H7 (cell line): ENCODE measurements around the gene CDCA5. TPM values are rescaled to one million over a fixed set of nuclear protein-coding genes. Genes with fewer than 3 reads are reported as not detected.

ENCODE experiments used
- DNase-seq: peaks from one replicate; pipeline ENCODE4 v3.0.0; 2012
- H3K27me3 ChIP-seq: 2 replicates; pipeline ENCODE4 v1.6.0; 2011; ENCODE audit warnings: mild to moderate bottlenecking, low read length; ENCODE audit not compliant: control insufficient read depth, insufficient read depth
- H3K36me3 ChIP-seq: replicated peaks from 2 replicates; pipeline ENCODE4 v1.5.1; 2011; ENCODE audit warnings: low read length; ENCODE audit not compliant: control insufficient read depth, insufficient read depth
- H3K4me3 ChIP-seq: 2 replicates; pipeline ENCODE4 v1.5.1; 2011; ENCODE audit warnings: low read depth, mild to moderate bottlenecking, control low read depth, low read length, moderate library complexity; ENCODE audit not compliant: insufficient read depth
- total RNA-seq: library from RNA; depleted of rRNA; stranded (reverse); fragments of >200 nt; shearing (Covaris generic); gene quantifications from 2 replicates; pipeline ENCODE4 v1.2.3, GENCODE V29; 2014; rRNA removed

CDCA5 gene
- total RNA-seq, 1 experiment from 2014 or later: 83.8 TPM

DNA sequence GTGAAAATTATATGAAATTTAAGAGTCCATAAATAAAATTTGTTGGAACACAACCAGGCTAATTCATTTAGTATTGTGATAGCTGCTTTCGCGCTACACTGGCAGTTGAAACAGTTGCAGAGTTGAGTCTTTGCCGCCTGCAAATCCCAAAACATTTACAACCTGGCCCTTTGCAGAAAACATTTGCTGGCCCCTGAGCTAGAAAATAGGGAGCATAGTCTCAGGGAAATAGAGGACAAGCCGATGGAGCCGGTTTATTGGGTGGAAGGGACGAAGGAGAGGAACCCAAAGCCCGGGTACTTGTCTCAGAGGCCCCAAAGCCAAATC, 43.4 kb downstream of the CDCA5 start:
- DNase-seq: no peak
- H3K27me3 ChIP-seq: no peaks in the 10 kb centered on the region
- peak overlapping the region; percentile 82 for H3K4me3 ChIP-seq
- peaks cover 7% of the 10 kb centered on the region for H3K36me3 ChIP-seq

DNA sequence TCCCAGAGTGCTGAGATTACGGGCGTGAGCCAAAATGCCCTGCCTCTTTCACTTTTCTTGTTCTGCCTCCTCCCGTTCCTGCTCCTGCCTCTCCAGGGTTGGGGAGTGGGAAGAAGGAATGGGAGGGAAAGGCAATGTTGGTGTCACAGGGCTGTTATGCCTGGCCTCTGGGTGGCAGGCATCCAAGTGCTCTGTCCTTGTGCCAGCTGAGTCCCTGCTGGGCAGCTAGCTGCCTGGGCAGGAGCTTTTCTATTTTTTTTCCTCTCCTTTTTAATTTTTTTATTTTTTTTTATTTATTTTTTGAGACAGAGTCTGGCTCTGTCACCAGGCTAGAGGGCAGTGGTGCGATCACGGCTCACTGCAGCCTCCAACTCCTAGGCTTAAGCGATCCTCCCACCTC, 46.9 kb downstream of the CDCA5 start:
- no peaks in the 10 kb centered on the region; the same call in 1 of the 2 replicates for H3K36me3 ChIP-seq
- H3K4me3 ChIP-seq: no peak overlapping the region
- H3K27me3 ChIP-seq: no peaks in the 10 kb centered on the region
- DNase-seq: no peak

DNA sequence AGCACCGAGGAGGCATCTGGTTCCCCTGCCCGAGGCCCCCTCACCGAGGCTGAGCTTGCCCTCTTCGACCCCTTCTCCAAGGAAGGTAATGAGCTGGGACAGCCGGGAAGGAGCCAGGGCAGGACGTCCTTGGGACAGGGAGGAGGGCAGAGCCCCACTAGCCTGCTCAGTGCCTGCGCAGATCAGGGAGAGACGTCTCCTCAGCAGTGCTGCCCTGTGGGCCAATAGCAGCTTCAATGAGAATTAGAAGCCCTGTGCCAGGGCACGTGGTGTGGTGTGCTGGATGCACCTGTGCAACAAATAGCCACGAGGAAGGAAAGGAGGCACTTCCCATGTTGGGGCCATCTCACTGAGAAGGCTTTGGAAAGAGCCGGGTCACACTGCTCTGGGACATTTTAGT, 48.3 kb downstream of the CDCA5 start:
- Histone ChIP-seq H3K27me3 (no peaks in the 10 kb centered on the region), H3K36me3 (no peaks in the 10 kb centered on the region; the same call in 1 of the 2 replicates), H3K4me3 (no peak overlapping the region)
- no peak for DNase-seq

DNA sequence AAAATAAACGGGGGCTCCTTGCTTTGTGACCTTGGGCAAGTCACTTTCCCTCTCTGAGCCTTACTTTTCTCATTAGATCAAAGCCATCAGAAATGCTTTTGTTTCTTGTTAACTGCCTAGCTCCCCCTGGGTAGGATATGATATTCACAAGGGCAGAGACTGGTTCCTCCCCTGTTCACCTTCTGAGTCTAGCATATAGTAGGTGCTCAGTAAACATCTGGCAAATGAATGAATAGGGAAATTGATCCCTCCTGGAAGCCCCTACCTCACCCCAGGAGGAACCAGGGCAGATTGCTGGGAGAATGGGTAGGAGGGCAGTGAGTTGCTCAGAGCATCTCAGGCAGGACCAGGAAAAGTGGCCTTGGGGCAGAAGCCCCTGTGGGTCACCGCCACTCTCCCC, 49.4 kb downstream of the CDCA5 start:
- no peaks in the 10 kb centered on the region for H3K27me3 ChIP-seq
- no peak overlapping the region for H3K4me3 ChIP-seq
- no peaks in the 10 kb centered on the region; the same call in 1 of the 2 replicates for H3K36me3 ChIP-seq
- peak; percentile 12 for DNase-seq

DNA sequence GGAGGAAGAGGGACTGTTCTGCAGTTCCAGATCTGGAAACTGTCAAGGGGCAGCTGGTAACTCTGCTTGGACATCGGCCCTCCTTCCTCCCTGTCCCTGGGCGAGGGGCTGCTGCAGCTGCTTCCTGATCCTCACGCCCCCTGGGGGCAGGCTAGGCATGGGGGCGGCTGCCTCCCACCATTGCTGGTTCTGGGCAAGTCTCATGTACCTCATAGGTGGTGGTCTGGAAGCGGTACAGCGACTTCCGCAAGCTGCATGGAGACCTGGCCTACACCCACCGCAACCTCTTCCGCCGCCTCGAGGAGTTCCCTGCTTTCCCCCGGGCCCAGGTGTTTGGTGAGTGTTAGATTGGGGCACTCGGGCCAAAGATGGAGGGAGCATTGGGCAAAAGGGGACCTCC, 51.6 kb downstream of the CDCA5 start:
- peak; percentile 67 for DNase-seq
- no peak overlapping the region for H3K4me3 ChIP-seq
- no peaks in the 10 kb centered on the region; the same call in 1 of the 2 replicates for H3K36me3 ChIP-seq
- no peaks in the 10 kb centered on the region for H3K27me3 ChIP-seq

Other genes starting within 250 kb of the CDCA5 start
- gene CDC42BPG, start 239.4 kb downstream of the CDCA5 start, total RNA-seq: 2.3 and 2.6 TPM in 2 replicates
- 23.7 and 30.2 TPM in 2 replicates for gene EHD1, start 205.4 kb downstream of the CDCA5 start, total RNA-seq
- gene ATG2A, start 166.8 kb downstream of the CDCA5 start, total RNA-seq: 19.3 and 22.5 TPM in 2 replicates
- gene PPP2R5B, start 159.4 kb downstream of the CDCA5 start, total RNA-seq: 5.0 and 6.0 TPM in 2 replicates
- 2.4 TPM in 1 of 2 replicates, not detected in the other for gene GPHA2, start 148.1 kb downstream of the CDCA5 start, total RNA-seq
- 0.97 and 1.1 TPM in 2 replicates for gene MAJIN, start 111.9 kb downstream of the CDCA5 start, total RNA-seq
- gene BATF2, start 87.1 kb downstream of the CDCA5 start, total RNA-seq: 0.55 TPM in 1 of 2 replicates, not detected in the other
- gene ARL2, start 69.9 kb downstream of the CDCA5 start, total RNA-seq: 219 and 221 TPM in 2 replicates
- gene SNX15, start 56.6 kb downstream of the CDCA5 start, total RNA-seq: 11.8 and 12.7 TPM in 2 replicates
- 15.4 TPM in 2 replicates for gene SAC3D1, start 42.8 kb downstream of the CDCA5 start, total RNA-seq
- 1.4 and 2.4 TPM in 2 replicates for gene NAALADL1, start 25.5 kb downstream of the CDCA5 start, total RNA-seq
- 53.8 and 55.3 TPM in 2 replicates for gene ZFPL1, start 182 bp upstream of the CDCA5 start, total RNA-seq
- 162 and 186 TPM in 2 replicates for gene VPS51, start 12.2 kb upstream of the CDCA5 start, total RNA-seq
- gene TM7SF2, start 27.8 kb upstream of the CDCA5 start, total RNA-seq: 31.9 and 45.2 TPM in 2 replicates
- 14.1 and 22.5 TPM in 2 replicates for gene ZNHIT2, start 33.7 kb upstream of the CDCA5 start, total RNA-seq
- 779 and 1,014 TPM in 2 replicates for gene FAU, start 38.1 kb upstream of the CDCA5 start, total RNA-seq
- gene MRPL49, start 38.3 kb upstream of the CDCA5 start, total RNA-seq: 89.9 and 93.3 TPM in 2 replicates
- 11.5 and 21.9 TPM in 2 replicates for gene SYVN1, start 50.5 kb upstream of the CDCA5 start, total RNA-seq
- gene SPDYC, start 86.2 kb upstream of the CDCA5 start, total RNA-seq: 2.0 and 2.3 TPM in 2 replicates
- gene CAPN1, start 97.9 kb upstream of the CDCA5 start, total RNA-seq: 160 and 165 TPM in 2 replicates
- 27.6 and 35.2 TPM in 2 replicates for gene POLA2, start 177.9 kb upstream of the CDCA5 start, total RNA-seq
- gene CDC42EP2, start 230.8 kb upstream of the CDCA5 start, total RNA-seq: 0.97 and 1.2 TPM in 2 replicates
- 65.2 and 69.2 TPM in 2 replicates for gene DPF2, start 249.8 kb upstream of the CDCA5 start, total RNA-seq